DND-41 (cell line): ENCODE measurements around the gene ST8SIA2.

Experiments
- EZH2 ChIP-seq: IDR thresholded peaks from 3 replicates; pipeline ENCODE4 v1.6.1; 2012; ENCODE audit warnings: borderline replicate concordance, low read depth, mild to moderate bottlenecking, moderate library complexity, low read length, inconsistent platforms; ENCODE audit not compliant: severe bottlenecking
- TF ChIP-seq, protein P1 (sequence below): IDR thresholded peaks from 2 replicates; pipeline ENCODE4 v1.5.1; 2012; ENCODE audit warnings: borderline replicate concordance, low read length, moderate library complexity, mild to moderate bottlenecking; ENCODE audit not compliant: poor library complexity, severe bottlenecking; ENCODE audit errors: extremely low read depth

DNA sequence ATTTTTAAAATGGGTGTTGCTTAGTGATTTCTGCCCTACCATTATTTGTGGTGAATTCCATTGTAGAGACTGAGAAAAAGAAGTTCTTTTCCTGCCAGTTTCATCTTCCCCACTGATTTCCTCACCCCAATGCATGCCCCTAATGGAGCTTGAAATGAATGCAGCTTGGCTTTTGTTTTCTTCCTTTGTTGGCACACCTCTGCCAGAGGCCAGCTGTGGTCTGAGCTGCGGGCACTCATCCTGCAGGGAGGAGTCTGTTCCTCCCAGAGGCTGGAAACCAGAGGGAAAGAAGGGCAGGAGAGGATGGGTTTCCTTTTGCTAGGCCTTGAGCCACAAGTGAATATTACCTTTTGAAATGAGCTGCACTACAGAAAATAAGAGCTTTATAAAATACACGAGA is 9.3 kb upstream of the ST8SIA2 start:
- TF ChIP-seq EZH2 = no peak
- TF ChIP-seq, protein P1, sequence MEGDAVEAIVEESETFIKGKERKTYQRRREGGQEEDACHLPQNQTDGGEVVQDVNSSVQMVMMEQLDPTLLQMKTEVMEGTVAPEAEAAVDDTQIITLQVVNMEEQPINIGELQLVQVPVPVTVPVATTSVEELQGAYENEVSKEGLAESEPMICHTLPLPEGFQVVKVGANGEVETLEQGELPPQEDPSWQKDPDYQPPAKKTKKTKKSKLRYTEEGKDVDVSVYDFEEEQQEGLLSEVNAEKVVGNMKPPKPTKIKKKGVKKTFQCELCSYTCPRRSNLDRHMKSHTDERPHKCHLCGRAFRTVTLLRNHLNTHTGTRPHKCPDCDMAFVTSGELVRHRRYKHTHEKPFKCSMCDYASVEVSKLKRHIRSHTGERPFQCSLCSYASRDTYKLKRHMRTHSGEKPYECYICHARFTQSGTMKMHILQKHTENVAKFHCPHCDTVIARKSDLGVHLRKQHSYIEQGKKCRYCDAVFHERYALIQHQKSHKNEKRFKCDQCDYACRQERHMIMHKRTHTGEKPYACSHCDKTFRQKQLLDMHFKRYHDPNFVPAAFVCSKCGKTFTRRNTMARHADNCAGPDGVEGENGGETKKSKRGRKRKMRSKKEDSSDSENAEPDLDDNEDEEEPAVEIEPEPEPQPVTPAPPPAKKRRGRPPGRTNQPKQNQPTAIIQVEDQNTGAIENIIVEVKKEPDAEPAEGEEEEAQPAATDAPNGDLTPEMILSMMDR = no peak
